GM21390 (cell line): ENCODE results near the gene TFEB.
"Not testable (repeated sequence)": the region's sequence is repeated elsewhere in the genome, so short reads cannot be mapped to it uniquely, and the experiment has no call there.

ENCODE experiments used
- ATAC-seq: cut with Tn5 transposase; IDR thresholded peaks from one replicate; pipeline ENCODE4 v1.9.1; 2021; ENCODE audit not compliant: unreplicated experiment

TFEB gene

GRCh38 chr6:41766043-41766664 is 30.7 kb upstream of the TFEB start:
- ATAC-seq = not testable (repeated sequence)

GRCh38 chr6:41763470-41763869 is 28.1 kb upstream of the TFEB start:
- ATAC-seq = no peak

- no peak for ATAC-seq
Measured at GRCh38 chr6:41759905-41760579, 24.6 kb upstream of the TFEB start.

GRCh38 chr6:41759106-41759904 is 23.9 kb upstream of the TFEB start:
- no peak for ATAC-seq

- no peak for ATAC-seq
Measured at GRCh38 chr6:41758641-41759035, 23.2 kb upstream of the TFEB start.

GRCh38 chr6:41757931-41758640 is 22.7 kb upstream of the TFEB start:
- no peak for ATAC-seq

- no peak for ATAC-seq
Measured at GRCh38 chr6:41757271-41757670, 21.9 kb upstream of the TFEB start.

GRCh38 chr6:41756354-41756753 is 20.9 kb upstream of the TFEB start:
- no peak for ATAC-seq

- no peak for ATAC-seq
Measured at GRCh38 chr6:41755895-41756294, 20.5 kb upstream of the TFEB start.

- no peak for ATAC-seq
Measured at GRCh38 chr6:41750374-41750773, 15.0 kb upstream of the TFEB start.

- no peak for ATAC-seq
Measured at GRCh38 chr6:41748542-41748941, 13.1 kb upstream of the TFEB start.

GRCh38 chr6:41748102-41748477 is 12.7 kb upstream of the TFEB start:
- no peak for ATAC-seq

GRCh38 chr6:41747256-41748101 is 12.1 kb upstream of the TFEB start, which contains the start of gene PGC:
PGC (minus strand) TSS chr6:41747397; CDS start chr6:41747334, 63 bp downstream.
- ATAC-seq = no peak

- no peak for ATAC-seq
Measured at GRCh38 chr6:41746107-41746506, 10.7 kb upstream of the TFEB start.

- no peak for ATAC-seq
Measured at GRCh38 chr6:41744236-41744787, 8.9 kb upstream of the TFEB start.

- no peak for ATAC-seq
Measured at GRCh38 chr6:41743406-41744235, 8.2 kb upstream of the TFEB start.

- no peak for ATAC-seq
Measured at GRCh38 chr6:41741625-41742490, 6.5 kb upstream of the TFEB start.
